Measurements from ENCODE around the gene EFCAB12. TPM values are rescaled to one million over a fixed set of nuclear protein-coding genes. Genes with fewer than 3 reads are reported as not detected.

Gene EFCAB12
- polyA plus RNA-seq, 4 donors, result 0.04 to 0.89 (median 0.47) TPM

- WGBS, 3 donors, result 57 to 60% (median 58%) methylated on average over 6 of the region's 6 CpGs
- DNase-seq, result peak; percentile 60 to 64
- Histone ChIP-seq H3K4me1 (ENCODE audit: control insufficient read depth in 3 of 3, insufficient read depth in 2 of 3, low read depth in 1 of 3, low read length in 2 of 3) (peaks cover 0 to 4% (median 3%) of the 10 kb centered on the region in 3 donors), H3K36me3 (ENCODE audit: control insufficient read depth in 3 of 3, insufficient read depth in 2 of 3, low read depth in 1 of 3, low read length in 3 of 3) (peaks cover 0 to 20% (median 7%) of the 10 kb centered on the region in 3 donors), H3K4me3 (ENCODE audit: low read depth in 1 of 3, low read length in 3 of 3) (no peak overlapping the region), H3K27me3 (ENCODE audit: control insufficient read depth in 3 of 3, insufficient read depth in 3 of 3, low read length in 3 of 3) (no peaks in the 10 kb centered on the region), H3K27ac (ENCODE audit: low read depth in 1 of 3, low read length in 2 of 3) (no peak overlapping the region), H3K9me3 (ENCODE audit: control insufficient read depth in 2 of 2, insufficient read depth in 1 of 2, low read depth in 1 of 2, low read length in 1 of 2) (peaks cover 0 to 11% of the 10 kb centered on the region in 2 donors)
- no peak for FAIRE-seq
Observed at GRCh38 chr3:129383292-129383860, 45.1 kb downstream of the EFCAB12 start.

- WGBS, 3 donors, result 88 to 97% (median 92%) methylated on average over 2 of the region's 2 CpGs
Observed at GRCh38 chr3:129382366-129382765, 46.1 kb downstream of the EFCAB12 start.

GRCh38 chr3:129379582-129380358, 48.7 kb downstream of the EFCAB12 start:
- H3K36me3 ChIP-seq (ENCODE audit: control insufficient read depth in 3 of 3, insufficient read depth in 2 of 3, low read depth in 1 of 3, low read length in 3 of 3), result peaks cover 0 to 4% (median 0%) of the 10 kb centered on the region in 3 donors
- H3K27ac ChIP-seq (ENCODE audit: low read depth in 1 of 3, low read length in 2 of 3), result no peak overlapping the region
- no peaks in the 10 kb centered on the region for H3K27me3 ChIP-seq (ENCODE audit: control insufficient read depth in 3 of 3, insufficient read depth in 3 of 3, low read length in 3 of 3)
- no peak for DNase-seq
- peaks cover 0 to 21% of the 10 kb centered on the region in 2 donors for H3K9me3 ChIP-seq (ENCODE audit: control insufficient read depth in 2 of 2, insufficient read depth in 1 of 2, low read depth in 1 of 2, low read length in 1 of 2)
- H3K4me3 ChIP-seq (ENCODE audit: low read depth in 1 of 3, low read length in 3 of 3), result no peak overlapping the region
- no peak for FAIRE-seq
- 90 to 98% (median 93%) methylated on average over 7 of the region's 7 CpGs for WGBS, 3 donors
- peaks cover 0 to 4% (median 3%) of the 10 kb centered on the region in 3 donors for H3K4me1 ChIP-seq (ENCODE audit: control insufficient read depth in 3 of 3, insufficient read depth in 2 of 3, low read depth in 1 of 3, low read length in 2 of 3)

More at GRCh38 chr3:129382366-129382765, 46.1 kb downstream of the EFCAB12 start:
- H3K4me3 ChIP-seq (ENCODE audit: low read depth in 1 of 3, low read length in 3 of 3), result no peak overlapping the region
- H3K27ac ChIP-seq (ENCODE audit: low read depth in 1 of 3, low read length in 2 of 3), result no peak overlapping the region
- H3K9me3 ChIP-seq (ENCODE audit: control insufficient read depth in 2 of 2, insufficient read depth in 1 of 2, low read depth in 1 of 2, low read length in 1 of 2), result peaks cover 0 to 21% of the 10 kb centered on the region in 2 donors
- peaks cover 0 to 18% (median 4%) of the 10 kb centered on the region in 3 donors for H3K36me3 ChIP-seq (ENCODE audit: control insufficient read depth in 3 of 3, insufficient read depth in 2 of 3, low read depth in 1 of 3, low read length in 3 of 3)
- H3K27me3 ChIP-seq (ENCODE audit: control insufficient read depth in 3 of 3, insufficient read depth in 3 of 3, low read length in 3 of 3), result no peaks in the 10 kb centered on the region
- no peak for DNase-seq
- no peak for FAIRE-seq
- H3K4me1 ChIP-seq (ENCODE audit: control insufficient read depth in 3 of 3, insufficient read depth in 2 of 3, low read depth in 1 of 3, low read length in 2 of 3), result peaks cover 0 to 4% (median 3%) of the 10 kb centered on the region in 3 donors

DNA sequence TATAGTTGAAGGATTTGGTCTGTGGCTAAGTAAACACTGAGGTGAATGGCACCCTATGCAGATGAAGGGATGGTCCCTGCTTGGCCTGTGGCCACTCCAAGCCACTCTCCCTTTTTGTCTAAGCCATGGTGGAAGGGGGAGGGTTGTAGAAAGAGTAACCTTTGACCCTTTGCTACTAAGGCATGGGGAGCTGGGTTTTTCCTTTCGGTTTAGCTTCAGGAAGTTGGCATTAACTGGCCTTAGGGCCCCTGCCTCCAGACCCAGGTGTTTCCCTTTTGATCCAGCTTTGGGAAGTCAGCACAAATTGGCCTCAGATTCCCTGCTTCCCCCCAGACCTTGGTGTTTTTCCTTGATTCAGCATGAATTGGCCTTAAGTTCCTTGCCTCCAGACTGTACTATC, 49.5 kb downstream of the EFCAB12 start:
- Histone ChIP-seq H3K4me3 (ENCODE audit: low read depth in 1 of 3, low read length in 3 of 3) (no peak overlapping the region), H3K9me3 (ENCODE audit: control insufficient read depth in 2 of 2, insufficient read depth in 1 of 2, low read depth in 1 of 2, low read length in 1 of 2) (peaks cover 0 to 21% of the 10 kb centered on the region in 2 donors), H3K27ac (ENCODE audit: low read depth in 1 of 3, low read length in 2 of 3) (peak overlapping the region in 1 of 3 donors; percentile 52), H3K27me3 (ENCODE audit: control insufficient read depth in 3 of 3, insufficient read depth in 3 of 3, low read length in 3 of 3) (no peaks in the 10 kb centered on the region), H3K36me3 (ENCODE audit: control insufficient read depth in 3 of 3, insufficient read depth in 2 of 3, low read depth in 1 of 3, low read length in 3 of 3) (peaks cover 0 to 3% (median 0%) of the 10 kb centered on the region in 3 donors), H3K4me1 (ENCODE audit: control insufficient read depth in 3 of 3, insufficient read depth in 2 of 3, low read depth in 1 of 3, low read length in 2 of 3) (peaks cover 0 to 4% (median 3%) of the 10 kb centered on the region in 3 donors)
- peak; percentile 59 to 75 for DNase-seq
- 22 to 36% (median 30%) methylated on average over 1 of the region's 1 CpG for WGBS, 3 donors
- FAIRE-seq, result no peak

- DNase-seq, result no peak
- Histone ChIP-seq H3K27me3 (ENCODE audit: control insufficient read depth in 3 of 3, insufficient read depth in 3 of 3, low read length in 3 of 3) (no peaks in the 10 kb centered on the region), H3K36me3 (ENCODE audit: control insufficient read depth in 3 of 3, insufficient read depth in 2 of 3, low read depth in 1 of 3, low read length in 3 of 3) (peaks cover 0 to 2% (median 0%) of the 10 kb centered on the region in 3 donors), H3K4me3 (ENCODE audit: low read depth in 1 of 3, low read length in 3 of 3) (no peak overlapping the region), H3K9me3 (ENCODE audit: control insufficient read depth in 2 of 2, insufficient read depth in 1 of 2, low read depth in 1 of 2, low read length in 1 of 2) (peaks cover 0 to 21% of the 10 kb centered on the region in 2 donors), H3K4me1 (ENCODE audit: control insufficient read depth in 3 of 3, insufficient read depth in 2 of 3, low read depth in 1 of 3, low read length in 2 of 3) (peaks cover 0 to 4% (median 3%) of the 10 kb centered on the region in 3 donors), H3K27ac (ENCODE audit: low read depth in 1 of 3, low read length in 2 of 3) (no peak overlapping the region)
- FAIRE-seq, result no peak
- 91 to 97% (median 91%) methylated on average over 2 of the region's 2 CpGs for WGBS, 3 donors
Observed at GRCh38 chr3:129377615-129378014, 50.8 kb downstream of the EFCAB12 start.

DNA sequence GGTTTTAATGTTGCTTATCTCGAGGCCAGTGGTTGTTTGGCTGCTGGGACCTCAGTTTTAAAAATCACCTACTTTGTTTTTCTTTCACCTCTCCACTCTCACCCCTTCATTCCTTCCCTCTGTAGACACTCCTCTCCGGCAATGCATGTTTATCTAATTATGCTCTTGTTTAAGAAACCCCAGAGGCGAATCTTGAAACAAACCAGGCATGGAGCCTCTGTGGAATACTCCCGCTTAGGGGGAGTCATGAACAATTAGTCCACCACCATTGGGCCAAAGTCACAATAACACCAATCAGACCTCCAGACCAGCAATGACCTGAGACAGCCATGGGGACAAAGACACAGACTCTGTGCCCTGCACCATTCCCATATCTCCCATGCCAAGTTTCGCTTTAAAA, 53.3 kb downstream of the EFCAB12 start:
- 76 to 83% (median 80%) methylated on average over 5 of the region's 5 CpGs for WGBS, 3 donors
- peaks cover 0 to 19% of the 10 kb centered on the region in 2 donors for H3K9me3 ChIP-seq (ENCODE audit: control insufficient read depth in 2 of 2, insufficient read depth in 1 of 2, low read depth in 1 of 2, low read length in 1 of 2)
- no peaks in the 10 kb centered on the region for H3K27me3 ChIP-seq (ENCODE audit: control insufficient read depth in 3 of 3, insufficient read depth in 3 of 3, low read length in 3 of 3)
- H3K27ac ChIP-seq (ENCODE audit: low read depth in 1 of 3, low read length in 2 of 3), result no peak overlapping the region
- no peaks in the 10 kb centered on the region for H3K36me3 ChIP-seq (ENCODE audit: control insufficient read depth in 3 of 3, insufficient read depth in 2 of 3, low read depth in 1 of 3, low read length in 3 of 3)
- peaks cover 0 to 4% (median 3%) of the 10 kb centered on the region in 3 donors for H3K4me1 ChIP-seq (ENCODE audit: control insufficient read depth in 3 of 3, insufficient read depth in 2 of 3, low read depth in 1 of 3, low read length in 2 of 3)
- no peak overlapping the region for H3K4me3 ChIP-seq (ENCODE audit: low read depth in 1 of 3, low read length in 3 of 3)
- FAIRE-seq, result no peak
- no peak for DNase-seq

GRCh38 chr3:129371041-129371826, 57.2 kb downstream of the EFCAB12 start:
- FAIRE-seq (no peak), DNase-seq (no peak)
- 73 to 77% (median 77%) methylated on average over 18 to 20 of the region's 20 CpGs for WGBS, 3 donors
- no peaks in the 10 kb centered on the region for H3K36me3 ChIP-seq (ENCODE audit: control insufficient read depth in 3 of 3, insufficient read depth in 2 of 3, low read depth in 1 of 3, low read length in 3 of 3)
- no peaks in the 10 kb centered on the region for H3K4me1 ChIP-seq (ENCODE audit: control insufficient read depth in 3 of 3, insufficient read depth in 2 of 3, low read depth in 1 of 3, low read length in 2 of 3)
- no peaks in the 10 kb centered on the region for H3K9me3 ChIP-seq (ENCODE audit: control insufficient read depth in 2 of 2, insufficient read depth in 1 of 2, low read depth in 1 of 2, low read length in 1 of 2)
- H3K4me3 ChIP-seq (ENCODE audit: low read depth in 1 of 3, low read length in 3 of 3), result no peak overlapping the region
- H3K27ac ChIP-seq (ENCODE audit: low read depth in 1 of 3, low read length in 2 of 3), result no peak overlapping the region
- no peaks in the 10 kb centered on the region for H3K27me3 ChIP-seq (ENCODE audit: control insufficient read depth in 3 of 3, insufficient read depth in 3 of 3, low read length in 3 of 3)

- 88 to 93% (median 91%) methylated on average over 5 of the region's 5 CpGs for WGBS, 3 donors
- FAIRE-seq (no peak), DNase-seq (no peak)
- Histone ChIP-seq H3K36me3 (ENCODE audit: control insufficient read depth in 3 of 3, insufficient read depth in 2 of 3, low read depth in 1 of 3, low read length in 3 of 3) (no peaks in the 10 kb centered on the region), H3K9me3 (ENCODE audit: control insufficient read depth in 2 of 2, insufficient read depth in 1 of 2, low read depth in 1 of 2, low read length in 1 of 2) (no peaks in the 10 kb centered on the region), H3K4me3 (ENCODE audit: low read depth in 1 of 3, low read length in 3 of 3) (no peak overlapping the region), H3K27ac (ENCODE audit: low read depth in 1 of 3, low read length in 2 of 3) (no peak overlapping the region), H3K4me1 (ENCODE audit: control insufficient read depth in 3 of 3, insufficient read depth in 2 of 3, low read depth in 1 of 3, low read length in 2 of 3) (no peaks in the 10 kb centered on the region), H3K27me3 (ENCODE audit: control insufficient read depth in 3 of 3, insufficient read depth in 3 of 3, low read length in 3 of 3) (no peaks in the 10 kb centered on the region)
Observed at GRCh38 chr3:129370248-129370964, 58.0 kb downstream of the EFCAB12 start.

Measured in small intestine (tissue), 7 donors.